ENCODE measurements around the gene ST6GALNAC6.
"Not testable (repeated sequence)": the region's sequence is repeated elsewhere in the genome, so short reads cannot be mapped to it uniquely, and the experiment has no call there.

ST6GALNAC6 gene

GRCh38 chr9:127858041-127858512, 41.3 kb downstream of the ST6GALNAC6 start:
- FAIRE-seq (no peak), DNase-seq (ENCODE audit: low spot score) (no peak)

DNA sequence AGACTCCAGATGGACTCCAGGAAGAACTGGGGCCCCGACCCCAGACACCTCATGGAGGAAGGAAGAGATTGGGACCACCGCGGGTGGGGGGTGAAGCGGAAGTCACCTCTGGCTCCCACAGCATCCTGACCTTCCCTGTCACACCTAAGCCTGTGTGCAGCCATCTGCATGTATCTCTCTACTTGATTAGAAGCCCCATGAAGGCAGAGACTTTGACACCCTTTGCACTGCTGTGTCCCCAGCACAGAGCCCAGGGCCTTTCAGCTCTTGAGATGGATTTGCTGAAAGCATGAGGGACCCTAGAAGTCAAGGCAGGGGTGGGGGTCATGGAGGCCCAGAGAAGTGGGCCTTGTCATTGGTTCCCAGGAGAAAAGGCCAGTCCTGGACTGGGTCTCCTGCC, 42.1 kb downstream of the ST6GALNAC6 start:
- FAIRE-seq, result no peak
- no peak for DNase-seq (ENCODE audit: low spot score)

GRCh38 chr9:127856729-127857116, 42.7 kb downstream of the ST6GALNAC6 start:
- FAIRE-seq (no peak), DNase-seq (ENCODE audit: low spot score) (no peak)

DNA sequence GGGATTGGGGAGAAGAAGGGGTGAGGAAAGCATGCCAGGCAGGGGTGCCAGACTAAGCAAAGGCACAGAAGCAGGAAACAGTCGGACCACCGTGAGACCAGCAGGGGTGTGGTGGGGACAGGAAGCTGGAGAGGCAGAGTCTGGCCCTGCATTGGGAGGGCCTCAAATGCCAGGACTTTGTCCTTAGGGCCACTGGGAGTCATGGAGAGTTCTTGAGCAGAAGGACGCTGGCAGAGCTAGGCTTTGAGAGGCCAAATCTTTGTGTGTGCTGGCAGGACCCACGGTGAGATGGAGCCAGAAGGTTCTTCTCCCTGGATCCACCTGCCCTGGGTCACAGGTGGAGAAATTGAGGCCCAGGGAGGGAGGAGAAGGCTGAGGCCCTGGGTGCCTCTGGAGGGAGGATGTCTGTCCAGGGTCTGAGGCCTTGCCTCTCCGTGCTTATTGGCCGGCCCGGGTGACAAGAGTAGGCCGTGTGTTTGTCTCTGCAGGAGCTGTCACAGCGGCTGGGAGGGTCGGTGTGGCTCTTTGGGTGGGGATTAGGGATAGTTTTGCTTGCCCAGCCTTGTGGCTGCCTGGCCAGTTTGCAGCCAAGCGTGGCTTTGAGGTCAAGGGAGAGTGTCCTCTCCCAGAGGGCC, 43.2 kb downstream of the ST6GALNAC6 start:
- FAIRE-seq, result no peak
- no peak for DNase-seq (ENCODE audit: low spot score)

GRCh38 chr9:127855522-127855921, 43.9 kb downstream of the ST6GALNAC6 start:
- DNase-seq (ENCODE audit: low spot score) (no peak), FAIRE-seq (no peak)

- DNase-seq (ENCODE audit: low spot score) (no peak), FAIRE-seq (no peak)
These were observed 44.4 kb downstream of the ST6GALNAC6 start for GRCh38 chr9:127854960-127855359.

DNA sequence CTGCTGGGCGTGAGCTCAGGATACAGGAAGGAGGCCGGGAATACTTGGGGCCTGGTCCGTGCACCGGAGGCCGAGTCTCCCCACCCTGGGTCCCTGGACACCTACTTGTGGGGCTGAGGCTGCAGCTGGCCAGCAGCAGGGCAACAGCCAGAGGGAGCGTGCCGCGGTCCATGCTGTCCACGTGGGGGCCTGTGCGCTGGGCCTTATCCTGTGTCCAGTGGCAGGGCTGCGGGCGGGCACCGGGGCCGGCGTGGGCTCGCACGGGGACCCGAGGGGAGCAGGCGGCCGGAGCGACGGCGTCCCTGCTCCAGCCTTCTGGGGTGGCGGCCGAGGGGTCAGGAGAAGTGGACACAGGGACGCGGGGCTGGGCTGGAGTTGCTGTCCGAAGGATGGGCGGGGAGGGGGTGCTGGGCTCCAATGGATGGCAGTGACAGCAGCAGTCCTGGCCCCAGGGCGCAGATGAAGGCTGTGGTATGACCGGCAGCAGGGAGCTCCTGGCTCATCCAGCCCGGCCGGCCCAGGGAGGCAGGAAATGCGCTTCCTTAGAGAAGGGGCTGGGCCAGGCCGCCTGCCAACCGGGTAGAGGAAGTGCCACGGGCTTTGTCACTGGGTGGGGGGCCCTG, 45.1 kb downstream of the ST6GALNAC6 start, which contains the start of gene ENG:
ENG (minus strand) TSS at position 475 of the 623 bp plus-strand sequence; CDS start at position 172, 303 bp downstream.
- FAIRE-seq (no peak), DNase-seq (ENCODE audit: low spot score) (peak; percentile 41)

DNA sequence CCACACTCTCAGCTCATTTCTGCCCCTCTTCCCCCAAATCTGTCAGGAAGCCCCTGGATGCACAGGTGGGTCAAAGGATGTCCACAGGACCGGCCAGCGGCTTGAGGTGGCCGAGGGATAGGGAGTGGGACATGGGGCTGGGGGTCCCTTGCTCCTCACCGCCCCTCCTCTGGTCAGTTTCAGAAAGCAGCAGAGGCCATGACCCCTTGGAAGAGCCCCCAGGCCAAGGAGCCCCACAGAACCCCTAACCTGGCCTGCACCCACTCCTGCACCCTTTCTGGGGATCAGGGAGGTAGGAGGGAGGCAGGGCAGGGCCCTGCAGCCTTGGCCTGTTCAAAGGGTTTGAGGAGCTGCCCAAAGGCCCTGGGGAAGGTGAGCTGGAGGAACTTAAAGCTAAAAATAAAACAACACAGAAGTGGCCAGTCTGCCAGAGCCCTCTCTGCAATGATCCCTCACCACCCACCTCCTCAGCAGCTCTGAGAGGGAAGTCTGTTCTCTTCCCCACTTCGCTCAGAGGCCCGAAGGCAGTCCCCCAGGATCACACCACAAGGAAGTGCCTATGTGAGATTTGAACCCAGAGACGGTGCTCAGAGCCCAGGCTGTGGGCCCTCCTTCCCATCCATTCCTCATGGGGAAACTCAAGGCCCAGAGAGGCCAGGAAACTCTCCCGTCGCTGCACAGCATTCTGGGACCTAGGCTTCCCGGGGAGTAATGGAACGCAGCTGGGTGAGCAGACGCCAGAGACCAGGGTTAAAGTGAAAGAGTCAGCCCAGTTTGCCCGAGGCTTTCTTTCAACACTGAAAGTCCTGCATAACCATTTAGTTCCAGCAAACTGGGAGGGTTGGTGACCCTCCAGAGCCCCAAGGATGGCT, 45.9 kb downstream of the ST6GALNAC6 start:
- FAIRE-seq (no peak), DNase-seq (ENCODE audit: low spot score) (no peak)

DNA sequence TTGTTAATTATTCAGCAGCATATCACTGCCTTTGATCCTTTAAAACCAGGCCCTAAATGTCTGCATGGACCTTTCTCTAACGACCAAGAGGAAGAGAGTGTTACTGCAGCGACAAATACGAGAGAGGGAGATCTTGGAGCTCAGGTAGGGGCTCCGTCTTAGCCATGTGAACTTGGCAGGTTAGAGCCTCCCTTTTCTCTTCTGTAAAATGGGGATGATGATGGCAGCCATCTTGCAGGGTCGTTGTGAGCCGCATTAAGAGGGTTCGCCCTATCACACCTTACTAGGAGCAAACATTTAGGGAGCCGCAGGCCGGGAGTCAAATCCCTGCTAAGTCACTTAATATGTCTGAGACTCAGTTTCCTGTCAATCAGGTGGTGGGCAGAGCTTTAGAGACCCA, 46.6 kb downstream of the ST6GALNAC6 start:
- FAIRE-seq (no peak), DNase-seq (ENCODE audit: low spot score) (no peak)

GRCh38 chr9:127850286-127850830, 49.0 kb downstream of the ST6GALNAC6 start:
- DNase-seq (ENCODE audit: low spot score) (no peak), FAIRE-seq (no peak)

- FAIRE-seq, result no peak
- DNase-seq (ENCODE audit: low spot score), result no peak
These were observed 50.5 kb downstream of the ST6GALNAC6 start for GRCh38 chr9:127848756-127849504.

- FAIRE-seq (no peak), DNase-seq (ENCODE audit: low spot score) (no peak)
These were observed 51.3 kb downstream of the ST6GALNAC6 start for GRCh38 chr9:127847833-127848755.

DNA sequence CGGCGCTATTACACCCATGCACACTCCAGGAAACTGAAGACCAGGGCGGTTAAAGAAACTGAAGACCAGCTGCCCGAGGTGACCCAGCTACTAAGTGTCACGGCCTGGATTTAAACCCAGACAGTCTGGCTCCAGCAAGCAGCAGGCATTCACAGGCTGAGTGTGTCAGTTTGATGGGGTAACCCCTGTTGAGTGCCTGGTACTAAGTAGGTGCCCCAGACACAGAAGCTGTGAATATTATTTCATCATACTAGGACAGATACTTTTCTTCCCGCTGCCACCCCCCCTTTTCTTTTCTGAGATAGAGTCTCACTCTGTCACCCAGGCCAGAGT, 52.3 kb downstream of the ST6GALNAC6 start:
- no peak for DNase-seq (ENCODE audit: low spot score)
- no peak for FAIRE-seq

DNA sequence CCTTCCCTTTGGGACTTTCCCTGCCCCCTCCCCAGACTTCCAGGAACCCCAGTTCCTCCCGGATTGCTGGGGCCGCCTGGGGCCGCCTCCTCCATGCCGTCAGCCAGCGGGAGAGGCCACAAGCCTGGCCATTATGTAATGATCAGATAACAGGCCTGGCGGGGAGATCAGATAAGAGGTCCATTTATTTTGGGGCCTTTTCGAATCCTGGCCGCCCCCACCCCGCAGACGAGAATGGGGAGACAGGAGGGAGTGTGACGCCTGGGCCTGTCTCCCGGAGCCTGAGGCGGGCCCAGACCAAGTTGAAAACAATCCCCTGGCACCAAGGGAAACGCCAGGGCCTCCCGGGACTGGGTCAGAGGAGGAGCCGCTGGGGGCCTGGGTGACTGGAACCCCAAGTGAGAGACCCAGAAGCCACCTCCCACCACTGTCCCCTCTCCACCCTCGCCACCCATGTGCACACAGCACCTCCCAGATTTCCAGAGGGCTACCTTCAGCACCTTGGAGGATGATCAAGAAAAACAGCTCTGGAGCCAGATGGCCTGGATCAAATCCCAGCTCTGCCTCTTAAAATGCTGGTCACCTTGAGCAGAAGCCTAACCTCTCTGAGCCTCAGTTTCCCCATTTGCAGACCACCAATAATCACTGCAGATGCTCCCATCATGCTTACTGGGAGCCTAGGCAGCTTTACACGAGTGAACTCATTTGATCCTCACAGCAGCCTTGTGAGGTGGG, 52.8 kb downstream of the ST6GALNAC6 start:
- DNase-seq (ENCODE audit: low spot score) (no peak), FAIRE-seq (no peak)

- not testable (repeated sequence) for FAIRE-seq; DNase-seq (ENCODE audit: low spot score)
These were observed 53.8 kb downstream of the ST6GALNAC6 start for GRCh38 chr9:127845619-127846018.

DNA sequence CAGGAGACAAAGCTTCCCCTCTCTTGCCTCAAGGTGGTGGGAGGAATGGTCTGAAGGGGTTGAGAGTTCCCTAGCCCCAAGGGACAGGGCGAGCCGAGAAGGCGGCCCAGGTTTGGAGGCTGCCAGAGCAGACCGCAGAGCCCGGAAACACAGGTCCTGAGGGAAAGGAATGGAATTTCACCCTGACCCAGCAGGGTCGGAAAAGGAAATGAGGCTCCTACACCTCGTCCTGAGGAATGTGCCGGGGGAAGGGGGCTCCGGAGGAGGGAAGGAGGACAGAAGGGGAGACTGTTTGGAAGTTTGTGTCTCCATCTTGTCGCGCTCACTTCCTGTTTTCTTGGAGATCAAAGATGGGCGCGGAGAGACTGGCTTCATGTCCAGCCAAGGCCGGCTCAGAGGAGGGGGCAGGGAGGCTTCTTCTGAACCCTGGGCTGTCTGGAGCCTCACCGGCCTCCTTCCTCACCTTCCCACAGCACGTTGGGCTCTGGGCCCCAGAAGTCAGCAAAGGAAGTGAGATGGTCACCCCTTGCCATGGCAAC, 54.5 kb downstream of the ST6GALNAC6 start:
- DNase-seq (ENCODE audit: low spot score), result peak; percentile 59
- no peak for FAIRE-seq

DNA sequence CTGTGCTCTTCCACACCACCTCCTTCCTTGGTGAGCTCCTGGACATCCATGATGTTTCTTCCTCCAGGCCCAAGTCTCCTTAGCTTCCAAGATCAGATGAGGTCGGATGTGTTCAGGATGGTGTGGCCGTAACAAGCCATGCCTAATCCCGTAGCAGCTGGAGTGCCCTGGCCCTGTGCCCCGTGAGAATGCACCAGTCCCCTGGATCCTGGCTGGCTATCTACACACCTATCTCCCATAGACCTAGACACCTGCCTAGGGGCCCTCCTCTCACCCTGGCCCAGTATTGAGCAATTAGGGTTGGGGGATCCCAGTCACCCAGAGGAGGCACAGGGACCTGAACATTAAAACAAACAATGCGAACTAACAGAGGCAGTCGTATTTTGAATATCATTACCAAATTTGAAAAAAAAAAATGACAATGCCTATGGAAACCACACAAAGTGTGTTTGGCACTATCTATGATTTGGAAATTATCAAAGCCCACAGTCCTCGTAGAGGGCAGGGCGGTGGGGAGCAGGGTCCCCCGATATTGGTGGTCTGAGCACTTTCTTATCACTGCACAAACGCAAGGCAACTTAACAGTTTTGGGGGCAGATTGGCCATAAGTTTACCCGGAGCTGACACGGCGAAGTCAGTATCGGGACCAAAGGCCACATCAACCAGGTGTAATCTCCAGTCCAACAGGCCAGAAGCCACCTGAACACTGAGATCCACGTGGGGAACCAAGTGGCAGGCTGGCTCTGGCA, 58.1 kb downstream of the ST6GALNAC6 start:
- DNase-seq (ENCODE audit: low spot score), result no peak
- no peak for FAIRE-seq

GRCh38 chr9:127838375-127839078, 60.9 kb downstream of the ST6GALNAC6 start:
- DNase-seq (ENCODE audit: low spot score) (peak; percentile 21), FAIRE-seq (no peak)
